CD14-positive monocyte (primary cell): Measurements from ENCODE around the gene COL6A1. TPM values are rescaled to one million over a fixed set of nuclear protein-coding genes. Genes with fewer than 3 reads are reported as not detected.

Experiments used
- DNase-seq, 3 donors: peaks; one replicate each; pipeline ENCODE4 v3.0.0-alpha.2; 2011 to 2022
- H2AFZ ChIP-seq: 2 replicates; pipeline ENCODE4 v1.6.0; 2012; ENCODE audit warnings: mild to moderate bottlenecking, low read depth, low read length, inconsistent platforms; ENCODE audit not compliant: insufficient read depth, poor library complexity, severe bottlenecking
- H3K27ac ChIP-seq, 2 donors: 1 replicate in 1 of 2; 2 replicates in 1 of 2; pipeline ENCODE4 v1.5.1; 2012 to 2013; ENCODE audit warnings: low read length in 2 of 2, control low read depth in 1 of 2, inconsistent platforms in 1 of 2, low read depth in 1 of 2, mild to moderate bottlenecking in 1 of 2
- H3K27me3 ChIP-seq, 2 donors: one replicate each; pipeline versions ENCODE4 v1.6.0 to v1.6.1; 2011 to 2013; ENCODE audit warnings: low read length in 2 of 2; ENCODE audit not compliant: control insufficient read depth in 2 of 2, insufficient read depth in 2 of 2
- H3K36me3 ChIP-seq, 2 donors: replicated peaks in 1 of 2; 1 replicate in 1 of 2; 2 replicates in 1 of 2; pipeline versions ENCODE4 v1.5.1 to v1.6.1; 2012 to 2013; ENCODE audit warnings: low read length in 2 of 2, control low read depth in 1 of 2, inconsistent platforms in 1 of 2, mild to moderate bottlenecking in 1 of 2; ENCODE audit not compliant: insufficient read depth in 2 of 2, control insufficient read depth in 1 of 2
- H3K4me1 ChIP-seq, 2 donors: 1 replicate in 1 of 2; 2 replicates in 1 of 2; pipeline versions ENCODE4 v1.5.1 to v1.6.1; 2012 to 2013; ENCODE audit warnings: low read length in 2 of 2, control low read depth in 1 of 2, inconsistent platforms in 1 of 2, mild to moderate bottlenecking in 1 of 2, moderate library complexity in 1 of 2; ENCODE audit not compliant: insufficient read depth in 2 of 2, control insufficient read depth in 1 of 2
- H3K4me2 ChIP-seq: replicated peaks from 2 replicates; pipeline ENCODE3; 2012; ENCODE audit warnings: low read length, moderate library complexity, mild to moderate bottlenecking; ENCODE audit not compliant: poor library complexity, severe bottlenecking; ENCODE audit errors: extremely low read depth
- H3K4me3 ChIP-seq, 3 experiments: fragments of 200-600 bp in 1 of 3; sonication (generic) in 1 of 3; replicated peaks in 1 of 3; 1 replicate in 2 of 3; 2 replicates in 1 of 3; pipeline ENCODE4 v1.5.1; 2011 to 2013; ENCODE audit warnings: low read length in 3 of 3, mild to moderate bottlenecking in 3 of 3, control low read depth in 2 of 3, low read depth in 2 of 3, inconsistent platforms in 1 of 3, moderate library complexity in 1 of 3
- H3K79me2 ChIP-seq: 2 replicates; pipeline ENCODE4 v1.6.0; 2012; ENCODE audit warnings: mild to moderate bottlenecking, control low read depth, inconsistent platforms, low read length, moderate library complexity; ENCODE audit not compliant: insufficient read depth
- H3K9ac ChIP-seq: 2 replicates; pipeline ENCODE4 v1.6.0; 2017; ENCODE audit warnings: low read length, mild to moderate bottlenecking; ENCODE audit not compliant: insufficient read depth, poor library complexity, severe bottlenecking
- H3K9me3 ChIP-seq, 2 donors: replicated peaks in 1 of 2; 1 replicate in 1 of 2; 2 replicates in 1 of 2; pipeline versions ENCODE4 v1.5.1 to v1.6.1; 2012 to 2013; ENCODE audit warnings: low read length in 2 of 2, control low read depth in 1 of 2; ENCODE audit not compliant: control insufficient read depth in 1 of 2, insufficient read depth in 1 of 2
- H4K20me1 ChIP-seq: 2 replicates; pipeline ENCODE4 v1.6.0; 2012; ENCODE audit warnings: mild to moderate bottlenecking, low read length, control low read depth, moderate library complexity; ENCODE audit not compliant: insufficient read depth
- H3K27ac Mint-ChIP-seq, 7 donors: one replicate each; pipeline ENCODE4 v1.8.0; 2020; ENCODE audit warnings: mild to moderate bottlenecking in 7 of 7, mixed read lengths in 7 of 7, moderate library complexity in 6 of 7, inconsistent platforms in 2 of 7
- H3K27me3 Mint-ChIP-seq, 3 donors: one replicate each; pipeline ENCODE4 v1.8.0; 2021 to 2022; ENCODE audit warnings: low read depth in 3 of 3, mild to moderate bottlenecking in 3 of 3, mixed read lengths in 3 of 3, moderate library complexity in 3 of 3, inconsistent platforms in 1 of 3
- H3K36me3 Mint-ChIP-seq, 2 donors: one replicate each; pipeline ENCODE4 v1.8.0; 2020; ENCODE audit warnings: mixed read lengths in 2 of 2, inconsistent platforms in 1 of 2, mild to moderate bottlenecking in 1 of 2
- H3K4me1 Mint-ChIP-seq: one replicate; pipeline ENCODE4 v1.8.0; 2020; ENCODE audit warnings: mild to moderate bottlenecking, mixed read lengths
- H3K4me3 Mint-ChIP-seq, 2 donors: one replicate each; pipeline ENCODE4 v1.8.0; 2020; ENCODE audit warnings: mild to moderate bottlenecking in 2 of 2, mixed read lengths in 2 of 2, moderate library complexity in 1 of 2
- H3K9me3 Mint-ChIP-seq, 7 donors: one replicate each; pipeline ENCODE4 v1.8.0; 2020 to 2022; ENCODE audit warnings: mixed read lengths in 7 of 7, mild to moderate bottlenecking in 6 of 7, moderate library complexity in 6 of 7, inconsistent platforms in 2 of 7
- WGBS: methylation state at CpG from one replicate; pipeline ENCODE4 v1.1.5; 2013; ENCODE audit warnings: missing lambda C conversion rate; ENCODE audit not compliant: insufficient coverage; 5-methylcytosine and 5-hydroxymethylcytosine counted together
- intact Hi-C, 2 donors: fragments of 100-400 bp; cut with micrococcal nuclease; formaldehyde crosslinking; loops; one replicate each; pipeline versions ENCODE4 v1.15.0 to v1.15.1; 2023
- polyA plus RNA-seq, 3 donors: library from polyadenylated mRNA; depleted of rRNA in 1 of 3; unstranded in 2 of 3; stranded (reverse) in 1 of 3; fragments of 300-500 nt in 2 of 3; fragments of >200 nt in 1 of 3; fragmentation: Illumina TruSeq in 2 of 3; gene quantifications; 1 replicate in 2 of 3; 2 replicates in 1 of 3; pipeline ENCODE4 v1.2.3, GENCODE V29; 2012 to 2021
- TF ChIP-seq, protein P1 (sequence below): fragments of 200-600 bp; IDR thresholded peaks from one replicate; pipeline ENCODE4 v1.8.0; 2022; ENCODE audit warnings: antibody characterized with exemption, mild to moderate bottlenecking

The COL6A1 gene
- polyA plus RNA-seq, 3 donors = 0.08 to 0.11 (median 0.10) TPM

DNA sequence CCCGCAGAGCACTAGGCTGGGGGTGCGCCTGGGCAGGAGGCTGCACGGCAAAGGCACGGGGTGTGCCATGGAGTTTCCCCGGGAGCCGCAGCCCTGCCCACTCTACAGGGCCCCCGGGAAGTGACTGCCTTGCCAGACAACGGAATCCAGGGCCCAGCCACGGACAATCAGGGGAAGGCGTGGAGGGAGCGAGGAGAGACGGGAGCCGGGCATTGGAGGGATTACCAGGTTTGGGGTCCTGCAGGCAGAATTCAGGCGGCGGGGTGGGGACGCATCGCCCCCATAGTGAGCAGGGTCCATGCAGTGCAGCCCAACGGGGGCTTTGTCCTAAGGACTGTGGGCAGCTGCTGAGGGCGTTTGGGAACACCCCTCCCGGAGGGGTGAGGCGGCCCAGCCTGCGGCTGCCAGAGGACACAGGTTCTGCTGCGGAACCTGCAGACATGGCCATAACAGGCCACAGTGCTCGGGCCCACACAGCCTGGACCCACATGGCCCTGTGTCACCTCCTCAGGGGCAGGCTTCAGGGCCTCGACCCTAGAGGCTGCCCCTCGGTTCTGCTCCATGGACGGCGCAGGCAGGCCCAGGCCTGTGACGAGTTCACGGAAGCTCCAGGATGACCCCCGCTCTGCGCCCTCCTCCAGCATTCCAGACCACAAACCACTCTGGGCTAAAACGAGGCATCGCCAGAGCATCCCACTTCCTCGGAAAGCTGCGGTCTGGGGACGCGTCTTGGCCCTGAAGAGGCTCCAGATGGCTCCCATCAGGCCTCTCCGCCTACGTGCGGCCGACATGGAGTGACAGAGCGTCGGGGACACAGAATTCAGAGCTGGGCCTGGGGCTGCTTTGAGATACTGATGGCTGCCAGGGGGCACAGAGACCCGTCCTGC lies 54.5 kb downstream of the COL6A1 start:
- no peaks in the 10 kb centered on the region for H3K4me1 Mint-ChIP-seq
- TF ChIP-seq, protein P1, sequence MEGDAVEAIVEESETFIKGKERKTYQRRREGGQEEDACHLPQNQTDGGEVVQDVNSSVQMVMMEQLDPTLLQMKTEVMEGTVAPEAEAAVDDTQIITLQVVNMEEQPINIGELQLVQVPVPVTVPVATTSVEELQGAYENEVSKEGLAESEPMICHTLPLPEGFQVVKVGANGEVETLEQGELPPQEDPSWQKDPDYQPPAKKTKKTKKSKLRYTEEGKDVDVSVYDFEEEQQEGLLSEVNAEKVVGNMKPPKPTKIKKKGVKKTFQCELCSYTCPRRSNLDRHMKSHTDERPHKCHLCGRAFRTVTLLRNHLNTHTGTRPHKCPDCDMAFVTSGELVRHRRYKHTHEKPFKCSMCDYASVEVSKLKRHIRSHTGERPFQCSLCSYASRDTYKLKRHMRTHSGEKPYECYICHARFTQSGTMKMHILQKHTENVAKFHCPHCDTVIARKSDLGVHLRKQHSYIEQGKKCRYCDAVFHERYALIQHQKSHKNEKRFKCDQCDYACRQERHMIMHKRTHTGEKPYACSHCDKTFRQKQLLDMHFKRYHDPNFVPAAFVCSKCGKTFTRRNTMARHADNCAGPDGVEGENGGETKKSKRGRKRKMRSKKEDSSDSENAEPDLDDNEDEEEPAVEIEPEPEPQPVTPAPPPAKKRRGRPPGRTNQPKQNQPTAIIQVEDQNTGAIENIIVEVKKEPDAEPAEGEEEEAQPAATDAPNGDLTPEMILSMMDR = no peak
- Histone ChIP-seq H3K27me3 (no peaks in the 10 kb centered on the region), H3K9ac (no peak overlapping the region), H2AFZ (no peak overlapping the region), H3K9me3 (no peaks in the 10 kb centered on the region), H3K4me2 (no peak overlapping the region), H4K20me1 (no peaks in the 10 kb centered on the region), H3K36me3 (no peaks in the 10 kb centered on the region), H3K79me2 (no peaks in the 10 kb centered on the region), H3K27ac (no peak overlapping the region), H3K4me3 (no peak overlapping the region), H3K4me1 (no peaks in the 10 kb centered on the region)
- H3K27ac Mint-ChIP-seq = no peak overlapping the region
- intact Hi-C loops = no loop called here
- DNase-seq = no peak
- peaks cover 0 to 3% (median 0%) of the 10 kb centered on the region in 7 donors for H3K9me3 Mint-ChIP-seq
- no peak overlapping the region for H3K4me3 Mint-ChIP-seq
- H3K36me3 Mint-ChIP-seq = no peaks in the 10 kb centered on the region
- WGBS = 93% methylated on average over 45 of the region's 45 CpGs
- peaks cover 0 to 6% (median 5%) of the 10 kb centered on the region in 3 donors for H3K27me3 Mint-ChIP-seq

DNA sequence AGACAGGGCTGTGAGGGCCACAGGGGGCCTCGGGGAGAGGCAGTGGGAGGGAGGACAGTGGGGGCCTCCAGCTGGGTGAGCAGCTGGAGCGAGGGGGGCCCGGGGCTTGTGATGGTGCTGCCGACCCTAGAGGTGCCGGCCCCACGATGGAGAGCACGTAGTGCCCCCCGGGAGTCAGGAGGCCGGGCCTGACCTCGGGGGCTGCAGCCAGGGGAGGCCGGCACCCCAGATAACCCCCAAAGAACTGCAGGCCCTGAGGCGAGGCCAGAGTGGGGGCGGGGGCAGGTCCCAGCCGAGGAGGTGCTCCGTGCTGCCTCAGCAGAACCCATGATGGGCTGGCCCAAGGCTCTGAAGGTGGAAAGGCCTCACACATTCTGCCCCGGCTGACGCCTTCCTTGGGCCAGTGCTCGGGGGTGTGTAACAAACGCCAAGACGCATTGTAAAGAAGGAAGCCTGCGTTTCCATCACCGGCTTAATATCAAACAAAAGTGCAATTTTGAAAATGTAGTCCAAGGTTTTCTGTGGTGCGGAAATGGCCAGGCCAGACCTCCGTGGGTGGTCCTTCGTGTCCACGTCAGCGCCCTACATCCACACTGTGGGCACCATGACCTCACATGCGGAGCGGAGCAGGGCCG lies 55.2 kb downstream of the COL6A1 start:
- no peaks in the 10 kb centered on the region for H3K4me1 ChIP-seq
- no peaks in the 10 kb centered on the region for H4K20me1 ChIP-seq
- no peaks in the 10 kb centered on the region for H3K9me3 ChIP-seq
- TF ChIP-seq, protein P1 = no peak
- WGBS = 94% methylated on average over 30 of the region's 30 CpGs
- Mint-ChIP-seq H3K9me3 (no peaks in the 10 kb centered on the region), H3K4me3 (no peak overlapping the region), H3K27me3 (peaks cover 0 to 6% (median 4%) of the 10 kb centered on the region in 3 donors), H3K36me3 (no peaks in the 10 kb centered on the region), H3K27ac (no peak overlapping the region), H3K4me1 (no peaks in the 10 kb centered on the region)
- H3K27ac ChIP-seq = no peak overlapping the region
- intact Hi-C loops = no loop called here
- no peak overlapping the region for H3K9ac ChIP-seq
- no peaks in the 10 kb centered on the region for H3K27me3 ChIP-seq
- no peak for DNase-seq
- H3K36me3 ChIP-seq = no peaks in the 10 kb centered on the region
- H2AFZ ChIP-seq = no peak overlapping the region
- H3K4me2 ChIP-seq = no peak overlapping the region
- H3K4me3 ChIP-seq = no peak overlapping the region
- no peaks in the 10 kb centered on the region for H3K79me2 ChIP-seq
